ENCODE data around the gene MYO18B.

MYO18B gene

DNA sequence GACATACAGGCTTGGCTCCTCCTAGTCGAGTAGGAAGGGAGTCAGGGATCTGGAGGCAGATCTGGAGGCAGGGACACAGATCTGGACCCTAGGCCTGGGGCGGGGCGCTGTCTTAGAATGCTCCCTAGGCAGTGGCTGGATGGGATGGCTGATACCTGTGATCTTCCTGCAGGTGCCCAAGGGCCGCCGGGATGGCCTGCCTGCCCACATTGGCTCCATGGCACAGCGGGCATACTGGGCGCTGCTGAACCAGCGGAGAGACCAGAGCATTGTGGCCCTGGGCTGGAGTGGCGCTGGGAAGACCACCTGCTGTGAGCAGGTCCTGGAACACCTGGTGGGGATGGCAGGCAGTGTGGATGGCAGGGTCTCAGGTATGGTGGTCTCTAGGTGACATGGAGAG lies 35.4 kb downstream of the MYO18B start:
- TF ChIP-seq POLR2AphosphoS5 (IDR thresholded peaks at IDR 0.05; ENCODE audit: low read depth, low read length) (no peak), TAF1 (IDR thresholded peaks at IDR 0.05; ENCODE audit: borderline replicate concordance, insufficient read depth, low read length) (no peak), SIN3A (IDR thresholded peaks at IDR 0.05; ENCODE audit: borderline replicate concordance, insufficient read depth, low read length) (no peak), FOXP2 (optimal IDR thresholded peaks at IDR 0.05; ENCODE audit: borderline replicate concordance, extremely low read depth, extremely low read length, insufficient read depth) (no peak)
- TF ChIP-seq, protein P1, sequence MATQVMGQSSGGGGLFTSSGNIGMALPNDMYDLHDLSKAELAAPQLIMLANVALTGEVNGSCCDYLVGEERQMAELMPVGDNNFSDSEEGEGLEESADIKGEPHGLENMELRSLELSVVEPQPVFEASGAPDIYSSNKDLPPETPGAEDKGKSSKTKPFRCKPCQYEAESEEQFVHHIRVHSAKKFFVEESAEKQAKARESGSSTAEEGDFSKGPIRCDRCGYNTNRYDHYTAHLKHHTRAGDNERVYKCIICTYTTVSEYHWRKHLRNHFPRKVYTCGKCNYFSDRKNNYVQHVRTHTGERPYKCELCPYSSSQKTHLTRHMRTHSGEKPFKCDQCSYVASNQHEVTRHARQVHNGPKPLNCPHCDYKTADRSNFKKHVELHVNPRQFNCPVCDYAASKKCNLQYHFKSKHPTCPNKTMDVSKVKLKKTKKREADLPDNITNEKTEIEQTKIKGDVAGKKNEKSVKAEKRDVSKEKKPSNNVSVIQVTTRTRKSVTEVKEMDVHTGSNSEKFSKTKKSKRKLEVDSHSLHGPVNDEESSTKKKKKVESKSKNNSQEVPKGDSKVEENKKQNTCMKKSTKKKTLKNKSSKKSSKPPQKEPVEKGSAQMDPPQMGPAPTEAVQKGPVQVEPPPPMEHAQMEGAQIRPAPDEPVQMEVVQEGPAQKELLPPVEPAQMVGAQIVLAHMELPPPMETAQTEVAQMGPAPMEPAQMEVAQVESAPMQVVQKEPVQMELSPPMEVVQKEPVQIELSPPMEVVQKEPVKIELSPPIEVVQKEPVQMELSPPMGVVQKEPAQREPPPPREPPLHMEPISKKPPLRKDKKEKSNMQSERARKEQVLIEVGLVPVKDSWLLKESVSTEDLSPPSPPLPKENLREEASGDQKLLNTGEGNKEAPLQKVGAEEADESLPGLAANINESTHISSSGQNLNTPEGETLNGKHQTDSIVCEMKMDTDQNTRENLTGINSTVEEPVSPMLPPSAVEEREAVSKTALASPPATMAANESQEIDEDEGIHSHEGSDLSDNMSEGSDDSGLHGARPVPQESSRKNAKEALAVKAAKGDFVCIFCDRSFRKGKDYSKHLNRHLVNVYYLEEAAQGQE (IDR thresholded peaks at IDR 0.05; ENCODE audit: insufficient read depth in 1 of 2, low read depth in 2 of 2, low read length in 2 of 2), result no peak

DNA sequence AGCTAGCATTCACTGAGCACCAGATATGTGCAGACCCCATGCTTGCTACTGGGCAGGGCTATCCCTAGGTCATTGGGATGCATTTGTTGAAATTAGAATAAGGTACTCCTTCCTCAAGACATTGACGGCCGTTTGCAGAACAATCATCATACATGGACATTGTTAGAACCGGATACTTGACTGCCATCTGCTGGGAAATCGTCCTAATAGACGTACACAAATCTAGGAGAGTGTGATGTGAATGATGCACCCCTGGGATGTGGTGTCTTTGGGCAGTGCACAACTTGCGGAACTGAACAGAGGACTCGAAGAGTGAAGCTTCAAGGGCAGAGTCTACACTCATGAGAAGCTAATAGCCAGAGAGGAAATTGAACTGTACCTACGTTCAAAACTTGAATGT lies 35.9 kb downstream of the MYO18B start:
- TF ChIP-seq FOXP2 (optimal IDR thresholded peaks at IDR 0.05; ENCODE audit: borderline replicate concordance, extremely low read depth, extremely low read length, insufficient read depth) (no peak), SIN3A (IDR thresholded peaks at IDR 0.05; ENCODE audit: borderline replicate concordance, insufficient read depth, low read length) (no peak), TAF1 (IDR thresholded peaks at IDR 0.05; ENCODE audit: borderline replicate concordance, insufficient read depth, low read length) (no peak), POLR2AphosphoS5 (IDR thresholded peaks at IDR 0.05; ENCODE audit: low read depth, low read length) (no peak)
- TF ChIP-seq, protein P1 (IDR thresholded peaks at IDR 0.05; ENCODE audit: insufficient read depth in 1 of 2, low read depth in 2 of 2, low read length in 2 of 2), result no peak

DNA sequence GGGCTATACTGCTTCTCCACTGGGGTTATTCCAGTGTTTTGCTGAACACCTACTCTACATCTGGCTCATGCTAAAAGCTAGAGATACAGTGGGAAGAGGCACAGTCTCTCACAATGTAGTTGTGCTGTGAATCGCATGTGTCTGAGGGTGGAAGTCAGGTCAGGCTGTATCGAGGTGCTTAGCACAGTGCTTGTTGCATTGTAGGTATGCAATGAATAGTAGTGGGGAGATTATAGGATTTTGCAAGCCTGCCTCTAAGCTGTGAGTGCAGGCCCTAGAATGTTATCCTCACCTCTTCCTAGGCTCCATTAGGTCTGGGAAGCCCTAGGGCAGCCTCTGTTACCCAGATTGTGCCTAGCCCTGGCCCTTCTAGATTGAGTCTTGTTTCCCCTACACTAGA lies 37.4 kb downstream of the MYO18B start:
- TF ChIP-seq TAF1 (IDR thresholded peaks at IDR 0.05; ENCODE audit: borderline replicate concordance, insufficient read depth, low read length), result no peak

DNA sequence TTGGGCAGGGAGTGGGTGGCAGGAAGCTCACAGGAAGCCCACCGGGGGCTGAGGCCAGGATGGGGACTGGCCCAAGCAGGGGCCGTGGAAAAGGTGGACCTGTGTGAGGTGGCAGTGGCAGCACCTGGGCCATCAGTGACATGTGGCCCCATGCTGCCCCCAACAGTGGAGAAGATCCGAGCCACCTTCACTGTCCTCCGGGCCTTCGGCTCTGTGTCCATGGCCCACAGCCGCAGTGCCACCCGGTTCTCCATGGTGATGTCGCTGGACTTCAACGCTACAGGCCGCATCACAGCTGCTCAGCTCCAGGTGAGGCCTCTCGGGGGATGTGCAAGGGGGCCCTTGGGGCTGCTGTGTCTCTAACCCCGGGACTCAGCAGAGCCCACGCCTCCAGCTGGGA lies 37.9 kb downstream of the MYO18B start:
- no peak for TF ChIP-seq FOXP2 (optimal IDR thresholded peaks at IDR 0.05; ENCODE audit: borderline replicate concordance, extremely low read depth, extremely low read length, insufficient read depth)
- TF ChIP-seq, protein P1 (IDR thresholded peaks at IDR 0.05; ENCODE audit: insufficient read depth in 1 of 2, low read depth in 2 of 2, low read length in 2 of 2), result no peak
- TF ChIP-seq POLR2AphosphoS5 (IDR thresholded peaks at IDR 0.05; ENCODE audit: low read depth, low read length), result no peak
- TF ChIP-seq SIN3A (IDR thresholded peaks at IDR 0.05; ENCODE audit: borderline replicate concordance, insufficient read depth, low read length), result no peak
- TF ChIP-seq TAF1 (IDR thresholded peaks at IDR 0.05; ENCODE audit: borderline replicate concordance, insufficient read depth, low read length), result no peak

GRCh38 chr22:25780673-25781072 lies 38.7 kb downstream of the MYO18B start:
- TF ChIP-seq POLR2AphosphoS5 (IDR thresholded peaks at IDR 0.05; ENCODE audit: low read depth, low read length) (no peak), TAF1 (IDR thresholded peaks at IDR 0.05; ENCODE audit: borderline replicate concordance, insufficient read depth, low read length) (no peak), SIN3A (IDR thresholded peaks at IDR 0.05; ENCODE audit: borderline replicate concordance, insufficient read depth, low read length) (no peak), FOXP2 (optimal IDR thresholded peaks at IDR 0.05; ENCODE audit: borderline replicate concordance, extremely low read depth, extremely low read length, insufficient read depth) (no peak)
- TF ChIP-seq, protein P1 (IDR thresholded peaks at IDR 0.05; ENCODE audit: insufficient read depth in 1 of 2, low read depth in 2 of 2, low read length in 2 of 2), result no peak

Measured in PFSK-1 (cell line).